Stromal cell of bone marrow (primary cell): Measurements from ENCODE around the gene CCDC59.
"Not testable (repeated sequence)": the region's sequence is repeated elsewhere in the genome, so short reads cannot be mapped to it uniquely, and the experiment has no call there.

Experiments used
- DNase-seq: peaks from one replicate; pipeline ENCODE4 v3.0.0-alpha.2; 2012; ENCODE audit warnings: low read depth

Gene CCDC59, protein sequence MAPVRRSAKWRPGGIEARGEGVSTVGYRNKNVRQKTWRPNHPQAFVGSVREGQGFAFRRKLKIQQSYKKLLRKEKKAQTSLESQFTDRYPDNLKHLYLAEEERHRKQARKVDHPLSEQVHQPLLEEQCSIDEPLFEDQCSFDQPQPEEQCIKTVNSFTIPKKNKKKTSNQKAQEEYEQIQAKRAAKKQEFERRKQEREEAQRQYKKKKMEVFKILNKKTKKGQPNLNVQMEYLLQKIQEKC

DNA sequence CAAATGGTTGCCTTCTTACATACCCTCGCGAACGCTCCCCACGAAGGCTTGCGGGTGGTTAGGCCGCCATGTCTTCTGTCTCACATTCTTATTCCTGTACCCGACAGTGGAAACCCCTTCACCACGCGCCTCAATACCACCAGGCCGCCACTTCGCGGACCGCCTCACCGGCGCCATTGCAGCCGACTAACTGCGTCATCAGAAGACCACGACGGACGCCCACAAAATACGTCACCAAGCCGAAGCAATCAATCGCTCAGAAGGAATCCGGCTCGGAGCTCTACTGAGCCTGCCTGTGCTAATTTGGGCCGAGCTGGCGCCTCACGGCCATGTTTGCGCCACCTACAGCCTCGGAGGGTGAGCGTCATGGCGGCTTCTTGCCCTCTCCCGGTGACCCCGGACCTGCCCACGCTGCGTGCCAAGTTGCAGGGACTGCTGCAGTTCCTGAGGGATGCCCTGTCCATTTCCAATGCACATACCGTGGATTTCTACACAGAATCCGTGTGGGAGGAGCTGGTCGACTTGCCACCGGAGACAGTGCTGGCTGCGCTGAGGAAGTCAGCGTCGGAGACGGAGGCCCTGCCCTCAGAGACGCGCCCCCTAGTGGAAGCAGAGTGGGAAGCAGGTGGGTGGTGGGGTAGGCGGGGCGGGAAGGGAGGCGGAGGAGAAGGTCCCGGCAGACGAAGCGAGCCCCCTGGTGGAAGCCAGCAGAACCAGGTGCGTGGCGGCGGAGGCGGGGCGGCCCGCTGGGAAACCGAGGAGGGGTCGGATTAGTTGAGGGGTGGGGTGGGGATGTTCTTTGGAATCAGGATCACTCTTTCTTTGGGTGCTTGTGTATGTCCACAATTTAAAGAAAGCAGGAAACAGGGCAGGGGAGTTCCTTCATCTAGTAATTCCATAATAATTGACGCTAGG is at the start of gene CCDC59, which contains the start of gene METTL25:
Gene CCDC59, minus strand, starts transcription at position 188 of the 915 bp plus-strand sequence. Its CDS starts 11 bp downstream, at position 177.
Gene METTL25, plus strand, starts transcription at position 330 of the 915 bp plus-strand sequence. Its CDS starts 37 bp downstream, at position 367.
- DNase-seq, result peak; percentile 98

DNA sequence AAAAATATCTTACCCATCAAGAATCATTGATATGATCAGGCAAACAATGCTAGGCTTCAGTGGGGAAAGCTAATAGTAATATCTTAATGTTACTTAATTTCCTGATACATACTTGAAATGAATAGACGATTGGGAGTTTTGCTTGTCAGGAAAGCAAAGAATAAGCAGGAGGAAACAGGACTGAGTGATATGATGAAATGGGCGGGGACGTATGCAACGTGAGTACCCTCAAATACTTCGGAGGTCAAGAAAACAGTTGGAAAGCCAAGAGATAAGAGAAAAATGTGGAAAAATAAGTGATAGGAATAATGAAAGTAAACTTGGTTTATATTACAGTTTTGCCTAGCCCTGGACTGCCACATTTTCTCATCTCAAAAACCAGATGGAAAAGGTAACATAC is 49.3 kb upstream of the CCDC59 start:
- no peak for DNase-seq

- no peak for DNase-seq
Observed at GRCh38 chr12:82406651-82407050, 48.5 kb upstream of the CCDC59 start.

DNA sequence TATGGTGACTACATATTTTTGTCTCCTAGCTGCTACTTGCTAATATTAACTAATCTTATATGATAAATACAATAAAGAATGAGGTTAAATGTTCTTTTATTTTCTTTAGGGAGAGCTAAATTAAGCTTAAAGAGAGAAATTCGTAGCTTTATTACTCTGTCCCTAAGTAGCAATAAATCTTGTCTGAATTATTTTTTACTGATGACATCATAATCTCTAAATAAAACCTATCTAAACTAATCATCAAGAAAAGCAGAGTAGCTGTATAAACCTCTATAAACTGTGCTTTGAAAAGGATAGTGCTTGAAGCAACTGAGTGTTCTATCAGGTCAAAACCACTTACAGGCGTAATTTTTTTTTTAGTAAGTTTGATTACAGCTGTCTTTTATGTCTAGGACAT is 42.6 kb upstream of the CCDC59 start:
- DNase-seq, result no peak

DNA sequence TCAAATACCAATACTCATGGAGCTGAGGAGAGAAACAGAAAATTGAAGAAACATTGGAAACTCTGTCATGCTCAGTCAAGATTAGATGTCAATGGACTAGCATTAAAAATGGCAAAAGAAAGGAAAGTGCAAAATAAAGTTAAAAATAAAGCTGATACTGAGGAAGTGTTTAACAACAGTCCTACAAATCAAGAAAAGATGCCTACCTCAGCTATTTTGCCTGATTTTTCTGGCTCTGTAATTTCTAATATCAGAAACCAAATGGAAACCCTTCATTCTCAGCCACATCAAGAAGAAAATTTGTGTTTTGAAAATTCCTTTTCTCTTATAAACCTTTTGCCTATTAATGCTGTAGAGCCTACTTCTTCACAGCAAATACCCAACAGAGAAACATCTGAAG is 40.7 kb upstream of the CCDC59 start:
- DNase-seq, result no peak

GRCh38 chr12:82383930-82384552 is 25.9 kb upstream of the CCDC59 start:
- peak; percentile 5 for DNase-seq

DNA sequence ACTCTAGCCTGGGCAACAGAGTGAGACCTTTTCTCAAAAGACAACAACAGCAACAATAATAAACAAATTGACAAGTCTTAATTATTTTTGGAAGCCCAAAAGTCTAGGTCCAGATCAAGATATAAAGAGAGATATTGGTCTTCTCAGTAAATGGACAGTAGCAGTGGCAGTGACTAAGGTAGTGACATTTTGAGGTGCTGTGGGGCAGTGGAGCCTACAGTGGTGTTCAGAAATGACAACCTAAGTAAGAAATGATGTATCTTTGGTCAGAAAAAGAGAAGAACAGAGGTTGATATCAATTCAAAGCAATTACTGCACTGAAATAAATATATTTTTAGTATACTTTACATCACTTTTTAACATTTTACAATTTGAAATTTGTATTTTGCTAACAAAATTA is 20.8 kb upstream of the CCDC59 start:
- DNase-seq, result no peak

- no peak for DNase-seq
Observed at GRCh38 chr12:82375201-82375600, 17.0 kb upstream of the CCDC59 start.

- DNase-seq, result no peak
Observed at GRCh38 chr12:82366197-82366596, 8.0 kb upstream of the CCDC59 start.

- no peak for DNase-seq
Observed at GRCh38 chr12:82363990-82364389, 5.8 kb upstream of the CCDC59 start.

DNA sequence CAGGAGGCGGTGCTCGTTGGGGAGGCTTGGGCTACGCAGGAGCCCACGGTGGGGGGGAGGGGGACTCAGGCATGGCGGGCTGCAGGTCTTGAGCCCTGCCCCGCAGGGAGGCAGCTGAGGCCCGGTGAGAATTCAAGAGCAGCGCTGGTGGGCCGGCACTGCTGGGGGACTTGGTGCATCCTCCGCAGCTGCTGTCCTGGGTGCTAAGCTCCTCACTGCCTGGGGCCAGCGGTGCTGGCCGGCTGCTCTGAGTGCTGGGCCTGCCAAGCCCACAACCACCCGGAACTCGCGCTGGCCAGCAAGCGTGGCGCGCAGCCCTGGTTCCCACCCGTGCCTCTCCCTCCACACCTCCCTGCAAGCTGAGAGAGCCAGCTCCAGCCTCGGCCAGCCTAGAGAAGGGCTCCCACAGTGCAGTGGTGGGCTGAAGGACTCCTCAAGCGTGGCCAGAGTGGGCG is 3.3 kb upstream of the CCDC59 start:
- DNase-seq, result no peak

DNA sequence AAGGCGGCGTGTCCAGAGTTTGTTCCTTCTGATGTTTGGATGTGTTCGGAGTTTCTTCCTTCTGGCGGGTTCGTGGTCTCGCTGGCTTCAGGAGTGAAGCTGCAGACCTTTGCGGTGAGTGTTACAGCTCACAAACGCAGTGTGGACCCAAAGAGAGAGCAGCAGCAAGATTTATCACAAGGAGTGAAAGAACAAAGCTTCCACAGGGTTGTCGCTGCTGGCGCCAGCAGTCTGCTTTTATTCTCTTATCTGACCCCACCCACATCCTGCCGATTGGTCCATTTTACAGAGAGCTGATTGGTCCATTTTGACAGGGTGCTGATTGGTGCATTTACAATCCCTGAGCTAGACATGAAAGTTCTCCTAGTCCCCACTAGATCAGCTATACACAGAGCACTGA is 2.6 kb upstream of the CCDC59 start:
- not testable (repeated sequence) for DNase-seq

DNA sequence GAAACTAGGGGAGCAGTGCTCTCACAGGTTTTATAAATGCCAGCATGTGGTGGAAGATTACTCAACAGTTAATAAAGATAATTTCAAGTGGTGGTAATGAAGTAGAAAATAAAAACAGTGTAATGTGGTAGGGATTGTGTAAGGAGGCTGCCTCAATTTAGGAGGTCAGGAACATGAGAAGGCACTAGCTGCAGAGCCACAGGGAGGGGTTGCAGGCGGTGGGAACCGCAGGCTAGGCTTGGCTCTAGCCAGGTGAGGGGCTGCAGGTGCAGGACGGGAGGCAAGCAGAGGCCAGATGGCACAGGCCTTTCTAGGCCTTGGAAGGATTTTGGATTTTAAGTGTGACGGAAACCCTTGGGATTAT is 910 bp upstream of the CCDC59 start:
- DNase-seq, result no peak

GRCh38 chr12:82357845-82358199 is 365 bp downstream of the CCDC59 start:
- DNase-seq, result no peak

- DNase-seq, result no peak
Observed at GRCh38 chr12:82357340-82357739, 847 bp downstream of the CCDC59 start.

DNA sequence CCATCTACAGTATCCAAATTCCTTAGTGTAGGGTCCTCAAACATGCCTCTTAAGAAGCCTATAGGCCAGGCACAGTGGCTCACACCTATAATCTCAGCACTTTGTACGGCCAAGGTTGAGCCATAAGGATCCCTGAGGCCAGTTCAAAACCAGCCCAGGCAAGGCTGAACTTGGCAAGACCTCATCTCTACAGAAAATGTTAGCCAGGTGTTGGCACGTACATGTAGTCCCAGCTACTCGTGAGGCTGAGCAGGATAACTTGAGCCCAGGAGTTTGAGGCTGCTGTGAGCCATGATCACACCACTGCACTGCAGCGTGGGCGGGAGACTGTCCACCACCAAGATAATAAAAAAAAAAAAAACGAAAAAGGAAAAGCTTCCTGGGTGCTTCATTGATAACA is 6.8 kb downstream of the CCDC59 start:
- DNase-seq, result no peak

GRCh38 chr12:82350161-82350560 is 8.0 kb downstream of the CCDC59 start:
- DNase-seq, result no peak

- no peak for DNase-seq
Observed at GRCh38 chr12:82329508-82329907, 28.7 kb downstream of the CCDC59 start.

DNA sequence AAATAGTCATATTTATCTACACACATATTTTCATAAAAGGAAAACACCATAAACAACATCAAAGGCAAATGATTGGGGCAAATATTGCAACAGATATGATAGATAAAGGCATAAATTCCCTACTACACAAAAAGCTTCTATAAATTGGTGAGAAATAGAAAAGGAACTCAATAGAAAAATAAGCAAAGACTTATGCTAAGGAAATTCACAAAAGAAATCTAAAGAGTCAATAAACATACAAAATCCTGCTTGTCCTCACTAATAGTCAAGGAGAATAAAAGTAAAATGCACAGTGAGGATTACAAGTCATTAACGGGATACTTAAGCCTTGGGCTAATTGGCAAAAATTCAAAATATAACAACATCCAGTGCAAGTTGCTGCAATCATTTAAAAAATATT is 30.3 kb downstream of the CCDC59 start:
- DNase-seq, result no peak

DNA sequence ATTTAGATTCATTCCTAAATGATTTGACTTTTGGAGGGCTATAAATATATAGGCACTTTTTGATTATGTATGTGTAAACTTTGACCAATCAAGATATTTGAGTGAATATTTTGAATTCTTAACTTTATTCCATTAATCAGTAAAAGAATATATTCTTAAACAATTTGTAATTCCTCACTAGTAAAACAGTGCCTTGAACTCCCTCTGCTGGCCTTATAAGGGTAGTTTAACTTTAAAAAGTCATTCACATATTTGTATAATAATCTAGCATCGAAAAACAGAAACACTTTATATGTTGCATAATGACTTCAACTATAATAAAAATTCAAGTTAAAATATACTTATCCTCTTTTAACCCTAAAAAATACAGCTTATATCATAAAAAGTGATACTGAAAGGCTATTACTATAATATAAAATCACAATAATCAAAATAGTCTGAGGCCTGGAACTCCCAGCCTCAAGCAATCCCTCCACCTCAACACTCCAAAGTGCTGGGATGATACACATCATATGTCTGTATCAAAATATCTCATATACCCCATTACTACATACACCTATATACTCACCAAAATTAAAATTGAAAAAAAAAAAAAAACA is 31.2 kb downstream of the CCDC59 start:
- peak; percentile 22 for DNase-seq

- DNase-seq, result no peak
Observed at GRCh38 chr12:82325540-82326336, 32.4 kb downstream of the CCDC59 start.

GRCh38 chr12:82319276-82319675 is 38.9 kb downstream of the CCDC59 start:
- no peak for DNase-seq
